ENCODE data around the gene CLASP1. TPM values are rescaled to one million over a fixed set of nuclear protein-coding genes. Genes with fewer than 3 reads are reported as not detected.

The CLASP1 gene
- total RNA-seq, 1 experiment from 2014 or later: 45.9 TPM

DNA sequence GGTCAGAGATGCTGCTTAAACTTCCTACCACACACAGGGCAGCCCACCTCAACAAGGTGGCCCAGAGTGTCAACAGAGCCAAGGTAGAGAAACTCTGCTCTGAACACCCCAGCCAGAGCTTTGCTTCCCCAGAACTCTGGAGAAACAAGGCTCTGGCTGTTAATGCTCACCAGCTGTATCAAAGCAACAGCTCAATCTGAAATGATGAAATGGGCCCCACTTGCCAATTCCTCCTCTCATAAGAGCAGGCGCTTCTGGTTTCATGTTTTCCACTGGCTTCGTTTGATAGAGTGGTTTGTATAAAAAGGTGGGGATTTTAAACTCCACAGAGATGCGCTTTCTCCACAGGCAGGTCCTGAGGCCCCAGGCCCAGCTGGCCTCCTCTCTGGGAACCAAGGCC lies 303.4 kb downstream of the CLASP1 start:
- Histone ChIP-seq H3K9ac (ENCODE audit: extremely low read depth, insufficient read length, low read length) (no peak overlapping the region), H3K4ac (ENCODE audit: low read depth, low read length) (no peak overlapping the region), H2AK5ac (ENCODE audit: insufficient read length, low read length) (no peak overlapping the region), H4K8ac (replicated peaks; ENCODE audit: insufficient read length, low read depth, low read length) (no peak overlapping the region), H3K4me1 (ENCODE audit: insufficient read depth, low read length) (no peaks in the 10 kb centered on the region), H3K18ac (ENCODE audit: insufficient read length, low read depth, low read length) (no peak overlapping the region), H4K5ac (ENCODE audit: insufficient read length, low read depth, low read length) (no peak overlapping the region), H3K27ac (ENCODE audit: insufficient read length, low read depth, low read length) (no peak overlapping the region), H2AFZ (ENCODE audit: low read length) (no peak overlapping the region), H4K20me1 (ENCODE audit: control insufficient read depth, insufficient read depth, insufficient read length) (no peaks in the 10 kb centered on the region), H3K23me2 (ENCODE audit: insufficient read length, low read depth, low read length, poor library complexity, severe bottlenecking) (no peaks in the 10 kb centered on the region), H3K27me3 (ENCODE audit: insufficient read depth, low read length) (no peaks in the 10 kb centered on the region), H3K79me1 (ENCODE audit: insufficient read depth, low read depth, low read length, poor library complexity, severe bottlenecking) (no peaks in the 10 kb centered on the region), H2BK20ac (ENCODE audit: low read depth, low read length, poor library complexity, severe bottlenecking) (no peak overlapping the region), H2BK120ac (ENCODE audit: low read depth, low read length, poor library complexity, severe bottlenecking) (no peak overlapping the region), H3T11ph (ENCODE audit: low read length) (no peak overlapping the region), H2BK5ac (ENCODE audit: insufficient read length, low read length) (no peak overlapping the region), H4K91ac (ENCODE audit: insufficient read length, low read depth, low read length) (no peak overlapping the region), H3K56ac (ENCODE audit: insufficient read length, low read depth, low read length) (no peak overlapping the region), H3K79me2 (ENCODE audit: insufficient read depth, low read length) (no peaks in the 10 kb centered on the region), H2BK12ac (ENCODE audit: insufficient read length, low read depth, low read length) (no peak overlapping the region), H2BK15ac (ENCODE audit: low read depth, low read length) (no peak overlapping the region), H3K9me3 (ENCODE audit: control insufficient read depth, low read depth, low read length) (no peaks in the 10 kb centered on the region), H3K14ac (ENCODE audit: insufficient read depth, low read length) (no peak overlapping the region), H3K4me2 (ENCODE audit: insufficient read depth, insufficient read length, low read length) (no peak overlapping the region), H3K23ac (ENCODE audit: insufficient read length, low read depth, low read length) (no peak overlapping the region)
- Mint-ChIP-seq H3K27me3 (ENCODE audit: low read depth) (no peaks in the 10 kb centered on the region), H3K4me1 (no peaks in the 10 kb centered on the region), H3K27ac (no peak overlapping the region), H3K9me3 (no peaks in the 10 kb centered on the region), H3K4me3 (no peak overlapping the region), H3K36me3 (ENCODE audit: insufficient read depth in 1 of 3, low read depth in 3 of 3) (peaks cover 31 to 74% (median 56%) of the 10 kb centered on the region in 3 experiments; a peak in 6 of 7 replicates)
- WGBS (ENCODE audit: extremely low coverage, insufficient read length, low lambda C conversion rate): no CpG with 5 or more reads among the region's 3 CpGs
- DNase-seq: no peak
- TF ChIP-seq, protein P1, sequence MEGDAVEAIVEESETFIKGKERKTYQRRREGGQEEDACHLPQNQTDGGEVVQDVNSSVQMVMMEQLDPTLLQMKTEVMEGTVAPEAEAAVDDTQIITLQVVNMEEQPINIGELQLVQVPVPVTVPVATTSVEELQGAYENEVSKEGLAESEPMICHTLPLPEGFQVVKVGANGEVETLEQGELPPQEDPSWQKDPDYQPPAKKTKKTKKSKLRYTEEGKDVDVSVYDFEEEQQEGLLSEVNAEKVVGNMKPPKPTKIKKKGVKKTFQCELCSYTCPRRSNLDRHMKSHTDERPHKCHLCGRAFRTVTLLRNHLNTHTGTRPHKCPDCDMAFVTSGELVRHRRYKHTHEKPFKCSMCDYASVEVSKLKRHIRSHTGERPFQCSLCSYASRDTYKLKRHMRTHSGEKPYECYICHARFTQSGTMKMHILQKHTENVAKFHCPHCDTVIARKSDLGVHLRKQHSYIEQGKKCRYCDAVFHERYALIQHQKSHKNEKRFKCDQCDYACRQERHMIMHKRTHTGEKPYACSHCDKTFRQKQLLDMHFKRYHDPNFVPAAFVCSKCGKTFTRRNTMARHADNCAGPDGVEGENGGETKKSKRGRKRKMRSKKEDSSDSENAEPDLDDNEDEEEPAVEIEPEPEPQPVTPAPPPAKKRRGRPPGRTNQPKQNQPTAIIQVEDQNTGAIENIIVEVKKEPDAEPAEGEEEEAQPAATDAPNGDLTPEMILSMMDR (conservative IDR thresholded peaks at IDR 0.05): no peak

Measured in H9 (cell line).